Coronary artery (tissue), 2 donors: ENCODE data around the gene C1orf198.

Experiments
- DNase-seq: peaks from one replicate; pipeline ENCODE4 v3.0.0-alpha.2; 2017; ENCODE audit warnings: low spot score
- H3K27ac ChIP-seq, 2 donors: fragments of 200-600 bp; sonication (generic); one replicate each; pipeline ENCODE4 v1.5.1; 2016 to 2019
- H3K4me3 ChIP-seq: fragments of 200-600 bp; sonication (generic); 2 replicates; pipeline ENCODE4 v1.5.1; 2016; ENCODE audit warnings: mild to moderate bottlenecking, moderate library complexity
- TF ChIP-seq, protein P1 (sequence below): fragments of 200-600 bp; sonication (generic); IDR thresholded peaks from one replicate; pipeline ENCODE4 v1.5.1; 2019; ENCODE audit warnings: antibody characterized with exemption

Gene C1orf198

DNA sequence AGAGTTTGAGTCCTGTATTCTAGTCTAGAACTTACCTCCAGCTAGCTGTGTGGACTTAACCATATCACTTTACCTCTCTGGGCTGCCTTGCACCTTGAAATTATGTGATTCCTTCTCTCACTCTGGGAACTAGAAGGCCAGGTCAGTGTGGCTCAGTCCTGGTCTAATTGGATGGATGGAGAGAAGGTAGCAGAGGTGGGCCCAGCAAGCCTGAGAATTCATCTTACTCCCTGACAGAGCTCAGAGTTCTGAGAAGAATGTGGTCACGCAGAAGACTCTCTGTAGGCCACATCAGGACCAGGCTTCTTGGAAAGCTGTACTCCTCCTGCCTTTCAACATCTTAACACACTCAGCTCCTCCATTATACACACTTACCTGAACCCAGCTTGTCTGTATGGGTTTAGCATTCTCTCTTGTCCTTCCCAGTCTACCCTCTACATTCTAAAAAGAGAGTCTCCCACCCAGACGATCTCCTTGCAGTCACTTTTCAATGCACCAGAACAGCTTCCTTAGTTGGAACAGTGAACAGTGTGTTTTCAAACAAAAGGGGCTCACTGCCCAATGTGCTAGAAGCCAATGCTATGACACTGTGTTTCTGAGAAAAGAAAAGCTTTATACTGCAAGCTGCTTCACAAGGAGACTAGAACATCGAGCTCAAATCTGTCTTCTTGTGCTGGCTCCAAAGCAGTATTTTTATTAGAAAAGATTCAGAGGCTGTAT is 60.6 kb downstream of the C1orf198 start:
- peak overlapping the region; percentile 54 to 61 for H3K27ac ChIP-seq
- DNase-seq, result peak; percentile 67
- TF ChIP-seq, protein P1, sequence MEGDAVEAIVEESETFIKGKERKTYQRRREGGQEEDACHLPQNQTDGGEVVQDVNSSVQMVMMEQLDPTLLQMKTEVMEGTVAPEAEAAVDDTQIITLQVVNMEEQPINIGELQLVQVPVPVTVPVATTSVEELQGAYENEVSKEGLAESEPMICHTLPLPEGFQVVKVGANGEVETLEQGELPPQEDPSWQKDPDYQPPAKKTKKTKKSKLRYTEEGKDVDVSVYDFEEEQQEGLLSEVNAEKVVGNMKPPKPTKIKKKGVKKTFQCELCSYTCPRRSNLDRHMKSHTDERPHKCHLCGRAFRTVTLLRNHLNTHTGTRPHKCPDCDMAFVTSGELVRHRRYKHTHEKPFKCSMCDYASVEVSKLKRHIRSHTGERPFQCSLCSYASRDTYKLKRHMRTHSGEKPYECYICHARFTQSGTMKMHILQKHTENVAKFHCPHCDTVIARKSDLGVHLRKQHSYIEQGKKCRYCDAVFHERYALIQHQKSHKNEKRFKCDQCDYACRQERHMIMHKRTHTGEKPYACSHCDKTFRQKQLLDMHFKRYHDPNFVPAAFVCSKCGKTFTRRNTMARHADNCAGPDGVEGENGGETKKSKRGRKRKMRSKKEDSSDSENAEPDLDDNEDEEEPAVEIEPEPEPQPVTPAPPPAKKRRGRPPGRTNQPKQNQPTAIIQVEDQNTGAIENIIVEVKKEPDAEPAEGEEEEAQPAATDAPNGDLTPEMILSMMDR, result no peak
- H3K4me3 ChIP-seq, result no peak overlapping the region

DNA sequence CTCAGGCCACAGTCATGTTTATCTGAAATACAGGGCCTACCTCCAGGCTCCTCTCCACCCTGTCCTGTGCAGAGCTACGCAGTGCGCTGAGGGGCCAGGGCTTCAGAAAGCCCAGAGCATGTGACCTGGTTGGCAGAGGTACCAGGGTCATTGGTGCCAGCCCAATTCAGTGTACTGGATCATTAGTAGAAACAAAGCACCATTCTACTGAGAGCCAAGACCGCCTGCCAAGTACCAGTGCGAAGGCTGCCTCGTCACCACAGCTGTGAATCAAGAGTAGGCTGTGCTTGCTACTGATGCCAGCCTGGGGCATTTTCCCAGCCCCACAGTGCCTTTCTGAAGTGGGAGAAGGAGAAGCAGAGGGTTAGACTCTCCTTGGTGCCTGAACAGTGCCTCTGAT is 61.3 kb downstream of the C1orf198 start:
- H3K27ac ChIP-seq, result peak overlapping the region; percentile 54 to 61
- H3K4me3 ChIP-seq, result no peak overlapping the region
- DNase-seq, result peak; percentile 69
- TF ChIP-seq, protein P1, result no peak

DNA sequence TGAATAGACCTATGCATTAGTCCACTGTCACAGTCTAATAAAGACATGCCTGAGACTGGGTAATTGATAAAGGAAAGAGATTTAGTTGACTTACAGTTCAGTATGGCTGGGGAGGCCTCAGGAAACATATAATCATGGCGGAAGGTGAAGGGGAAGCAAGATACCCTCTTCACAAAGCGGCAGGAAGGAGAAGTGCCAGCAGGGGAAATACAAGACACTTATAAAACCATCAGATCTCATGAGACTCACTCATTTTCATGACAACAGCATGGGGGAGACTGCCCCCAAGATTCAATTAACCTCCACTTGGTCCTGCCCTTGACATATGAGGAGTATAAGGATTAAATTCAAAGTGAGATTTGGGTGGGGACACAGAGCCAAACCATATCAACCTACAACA is 61.8 kb downstream of the C1orf198 start:
- Histone ChIP-seq H3K4me3 (no peak overlapping the region), H3K27ac (peak overlapping the region; percentile 54 to 61)
- no peak for DNase-seq
- TF ChIP-seq, protein P1, result no peak

DNA sequence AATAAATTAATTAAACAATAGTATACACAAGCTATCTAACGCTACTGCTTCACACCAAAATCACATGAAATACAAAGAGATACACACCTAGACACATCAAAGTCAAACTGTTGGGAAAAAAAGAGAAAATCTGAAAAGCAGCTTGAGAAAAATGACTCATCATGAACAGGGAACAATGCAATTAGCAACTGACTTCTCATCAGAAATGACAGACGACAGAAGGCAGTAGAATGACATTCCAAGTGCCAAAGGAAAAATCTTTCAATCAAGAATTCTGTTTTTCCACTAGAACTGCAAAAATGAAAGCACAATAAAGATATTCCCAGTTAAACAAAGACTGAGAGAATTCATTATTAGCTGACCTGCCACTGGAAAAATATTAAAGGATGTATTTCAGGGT is 63.9 kb downstream of the C1orf198 start:
- Histone ChIP-seq H3K4me3 (no peak overlapping the region), H3K27ac (no peak overlapping the region)
- no peak for DNase-seq
- TF ChIP-seq, protein P1, result no peak

DNA sequence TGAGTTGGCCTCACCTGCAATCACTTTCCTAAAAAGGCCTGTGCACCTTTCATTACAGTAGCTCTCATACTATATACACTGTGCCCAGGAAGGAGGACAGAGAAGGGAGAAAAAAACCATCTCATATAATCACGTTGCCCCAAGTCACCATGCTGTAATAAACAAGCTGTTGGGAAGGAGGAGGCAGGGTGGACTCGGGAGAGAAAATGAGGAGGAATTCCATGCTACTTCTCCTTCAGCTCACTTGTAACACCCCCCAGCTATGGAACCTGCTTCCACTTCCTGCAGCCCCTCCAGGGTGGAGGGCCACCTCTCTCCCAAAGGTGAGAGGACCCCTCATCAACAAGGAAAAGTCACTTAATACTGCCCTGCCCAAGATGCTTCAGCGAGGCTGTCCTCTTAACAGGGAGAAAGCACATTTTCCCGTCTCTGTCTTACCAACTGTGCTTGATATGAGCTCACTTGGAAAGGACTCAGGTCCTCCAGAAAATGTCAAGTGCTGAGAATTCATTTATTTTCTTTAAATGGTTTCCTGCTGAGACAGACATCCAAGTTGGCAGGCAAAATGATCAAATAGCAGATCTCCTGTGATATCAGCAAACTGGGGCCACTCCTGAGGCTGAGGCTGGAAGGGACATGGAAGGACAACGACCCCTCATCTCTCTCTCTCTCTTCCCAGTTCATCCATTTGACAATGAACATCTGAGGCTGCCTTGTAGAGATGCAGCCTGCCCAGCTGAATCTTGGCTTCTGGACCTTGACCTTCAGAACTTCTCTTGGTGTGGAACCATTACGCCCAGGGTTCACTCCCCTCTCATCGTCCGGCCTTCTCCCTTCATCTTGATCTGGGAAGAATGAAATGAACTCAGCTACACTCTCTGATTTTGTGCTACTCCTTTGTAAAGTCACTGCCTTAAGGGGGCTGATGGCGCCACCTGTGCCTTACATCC is 67.2 kb downstream of the C1orf198 start:
- peak; percentile 33 for DNase-seq
- no peak overlapping the region for H3K27ac ChIP-seq
- no peak overlapping the region for H3K4me3 ChIP-seq
- TF ChIP-seq, protein P1, result no peak

DNA sequence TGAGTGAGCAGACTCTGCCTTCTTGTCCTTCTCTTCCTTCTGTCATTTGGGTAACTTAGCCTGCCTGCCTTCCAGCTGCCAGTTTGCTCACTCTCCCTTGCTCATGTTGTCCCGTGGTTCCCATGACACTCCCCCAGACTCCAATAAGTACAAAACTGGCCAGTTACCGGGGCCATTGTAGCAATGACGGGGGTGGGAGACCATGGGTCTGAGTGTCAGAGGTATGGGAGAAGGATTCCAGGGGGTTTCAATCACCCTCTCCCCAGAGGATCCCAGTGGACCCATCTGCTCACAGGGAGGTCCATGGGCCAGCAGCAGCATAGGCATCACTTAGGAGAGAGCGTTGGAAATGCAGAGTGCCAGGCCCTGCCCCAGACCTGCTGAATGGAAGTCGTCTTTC is 69.8 kb downstream of the C1orf198 start:
- peak; percentile 61 for DNase-seq
- H3K27ac ChIP-seq, result peak overlapping the region in 1 of 2 donors; percentile 15
- H3K4me3 ChIP-seq, result no peak overlapping the region
- TF ChIP-seq, protein P1, result no peak
